Hepatocyte (in vitro differentiated cells): Measurements from ENCODE around the gene NAP1L4. TPM values are rescaled to one million over a fixed set of nuclear protein-coding genes. Genes with fewer than 3 reads are reported as not detected.

Source experiments
- DNase-seq: peaks from one replicate; pipeline ENCODE4 v3.0.0-alpha.2; 2016; ENCODE audit warnings: low spot score
- H2AFZ ChIP-seq: fragments of 200-600 bp; sonication (generic); 2 replicates; pipeline ENCODE4 v1.6.0; 2016; ENCODE audit warnings: antibody characterized with exemption, mild to moderate bottlenecking
- H3K27ac ChIP-seq: fragments of 200-600 bp; sonication (generic); 2 replicates; pipeline ENCODE4 v1.5.1; 2016; ENCODE audit warnings: mild to moderate bottlenecking
- H3K27me3 ChIP-seq: fragments of 200-600 bp; sonication (generic); 2 replicates; pipeline ENCODE4 v1.6.1; 2016
- H3K36me3 ChIP-seq: fragments of 200-600 bp; sonication (generic); replicated peaks from 2 replicates; pipeline ENCODE4 v1.5.1; 2016; ENCODE audit warnings: low read depth; ENCODE audit not compliant: insufficient read depth
- H3K4me1 ChIP-seq: fragments of 200-600 bp; sonication (generic); 2 replicates; pipeline ENCODE4 v1.5.1; 2016; ENCODE audit warnings: mild to moderate bottlenecking, moderate library complexity; ENCODE audit not compliant: insufficient read depth
- H3K4me2 ChIP-seq: fragments of 200-600 bp; sonication (generic); 2 replicates; pipeline ENCODE4 v1.6.0; 2016
- H3K4me3 ChIP-seq: fragments of 200-600 bp; sonication (generic); 2 replicates; pipeline ENCODE4 v1.5.1; 2016; ENCODE audit warnings: mild to moderate bottlenecking
- H3K79me2 ChIP-seq: fragments of 200-600 bp; sonication (generic); 2 replicates; pipeline ENCODE4 v1.6.0; 2017; ENCODE audit warnings: mild to moderate bottlenecking
- H3K9me2 ChIP-seq: fragments of 200-600 bp; sonication (generic); replicated peaks from 2 replicates; pipeline ENCODE4 v1.6.0; 2017; ENCODE audit warnings: mild to moderate bottlenecking; ENCODE audit not compliant: insufficient read depth
- H3K9me3 ChIP-seq: fragments of 200-600 bp; sonication (generic); 2 replicates; pipeline ENCODE4 v1.5.1; 2016; ENCODE audit warnings: low read depth, mild to moderate bottlenecking
- H4K20me1 ChIP-seq: fragments of 200-600 bp; sonication (generic); 2 replicates; pipeline ENCODE4 v1.6.0; 2016; ENCODE audit warnings: mild to moderate bottlenecking; ENCODE audit not compliant: insufficient read depth, poor library complexity, severe bottlenecking
- EZH2 ChIP-seq: fragments of 200-600 bp; sonication (generic); IDR thresholded peaks from 2 replicates; pipeline ENCODE4 v1.6.1; 2016; ENCODE audit warnings: antibody characterized with exemption, mild to moderate bottlenecking, borderline replicate concordance
- EZH2phosphoT487 ChIP-seq: fragments of 200-600 bp; sonication (generic); IDR thresholded peaks from one replicate; pipeline ENCODE4 v1.6.1; 2018; ENCODE audit warnings: antibody characterized with exemption, mild to moderate bottlenecking, low read depth, moderate library complexity; ENCODE audit not compliant: unreplicated experiment, severe bottlenecking
- WGBS: methylation state at CpG from one replicate; pipeline ENCODE4 v1.1.6; 2016; ENCODE audit warnings: low lambda C conversion rate; ENCODE audit errors: missing lambda C conversion rate; 5-methylcytosine and 5-hydroxymethylcytosine counted together
- polyA plus RNA-seq: library from polyadenylated mRNA; unstranded; fragments of >200 nt; fragmentation: Nextera tagmentation; extraction: Ambion mirVana; gene quantifications from 2 replicates; pipeline ENCODE4 v1.2.1, GENCODE V29; 2016
- total RNA-seq: library from RNA; depleted of rRNA; stranded (reverse); fragments of >200 nt; gene quantifications from 2 replicates; pipeline ENCODE4 v1.2.3, GENCODE V29; 2014
- TF ChIP-seq, protein P1 (sequence below): fragments of 200-600 bp; sonication (generic); IDR thresholded peaks from 2 replicates; pipeline ENCODE4 v1.5.1; 2016; ENCODE audit warnings: antibody characterized with exemption, mild to moderate bottlenecking; ENCODE audit not compliant: poor library complexity

The NAP1L4 gene
- total and polyA plus RNA-seq, 2 experiments from 2014 or later = 79.0 to 118 TPM

GRCh38 chr11:2927851-2928604 lies 64.1 kb downstream of the NAP1L4 start:
- Histone ChIP-seq H3K4me1 (peaks cover 16% of the 10 kb centered on the region), H4K20me1 (no peaks in the 10 kb centered on the region), H3K4me2 (peak overlapping the region; percentile 88), H2AFZ (no peak overlapping the region), H3K9me3 (no peaks in the 10 kb centered on the region), H3K27me3 (peaks cover 26% of the 10 kb centered on the region), H3K4me3 (peak overlapping the region; percentile 24), H3K79me2 (no peaks in the 10 kb centered on the region), H3K36me3 (no peaks in the 10 kb centered on the region), H3K9me2 (no peaks in the 10 kb centered on the region), H3K27ac (no peak overlapping the region)
- 47% methylated on average over 25 of the region's 25 CpGs for WGBS
- TF ChIP-seq EZH2phosphoT487 (no peak), EZH2 (no peak)
- TF ChIP-seq, protein P1, sequence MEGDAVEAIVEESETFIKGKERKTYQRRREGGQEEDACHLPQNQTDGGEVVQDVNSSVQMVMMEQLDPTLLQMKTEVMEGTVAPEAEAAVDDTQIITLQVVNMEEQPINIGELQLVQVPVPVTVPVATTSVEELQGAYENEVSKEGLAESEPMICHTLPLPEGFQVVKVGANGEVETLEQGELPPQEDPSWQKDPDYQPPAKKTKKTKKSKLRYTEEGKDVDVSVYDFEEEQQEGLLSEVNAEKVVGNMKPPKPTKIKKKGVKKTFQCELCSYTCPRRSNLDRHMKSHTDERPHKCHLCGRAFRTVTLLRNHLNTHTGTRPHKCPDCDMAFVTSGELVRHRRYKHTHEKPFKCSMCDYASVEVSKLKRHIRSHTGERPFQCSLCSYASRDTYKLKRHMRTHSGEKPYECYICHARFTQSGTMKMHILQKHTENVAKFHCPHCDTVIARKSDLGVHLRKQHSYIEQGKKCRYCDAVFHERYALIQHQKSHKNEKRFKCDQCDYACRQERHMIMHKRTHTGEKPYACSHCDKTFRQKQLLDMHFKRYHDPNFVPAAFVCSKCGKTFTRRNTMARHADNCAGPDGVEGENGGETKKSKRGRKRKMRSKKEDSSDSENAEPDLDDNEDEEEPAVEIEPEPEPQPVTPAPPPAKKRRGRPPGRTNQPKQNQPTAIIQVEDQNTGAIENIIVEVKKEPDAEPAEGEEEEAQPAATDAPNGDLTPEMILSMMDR = no peak
- no peak for DNase-seq

DNA sequence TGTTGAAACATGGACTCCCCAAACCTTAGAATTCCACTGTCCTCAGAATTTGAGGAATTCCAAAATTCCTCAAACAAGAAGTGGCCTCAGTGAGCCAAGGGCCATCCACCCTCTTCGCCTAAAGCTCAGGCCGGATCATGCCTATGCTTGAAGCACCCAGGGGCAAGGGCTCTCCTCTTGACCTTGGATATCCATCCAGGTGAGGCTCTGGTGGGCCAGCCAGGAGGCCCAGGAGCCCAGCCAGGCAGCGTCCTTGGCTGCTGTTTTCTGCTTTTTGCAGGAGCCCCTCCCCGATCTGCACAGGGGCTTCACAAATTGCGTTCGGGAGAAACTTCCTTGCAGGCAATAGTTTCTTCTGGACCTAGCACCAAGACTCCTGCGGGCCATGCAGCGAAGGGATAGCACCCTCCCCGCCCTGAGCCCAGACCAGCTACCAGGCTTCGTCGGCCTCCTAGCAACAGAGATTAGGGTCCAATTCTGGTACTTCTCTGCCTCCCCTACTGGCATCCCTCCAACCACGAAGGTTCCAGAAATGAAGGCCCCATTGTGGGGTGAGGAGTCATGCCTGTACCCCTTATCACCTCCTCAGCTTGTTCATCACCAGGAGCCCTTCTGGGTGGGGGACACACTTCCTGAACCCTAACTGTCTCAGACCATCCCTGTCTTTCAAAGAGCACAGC lies 64.9 kb downstream of the NAP1L4 start:
- TF ChIP-seq EZH2 (no peak), EZH2phosphoT487 (no peak)
- TF ChIP-seq, protein P1 = no peak
- Histone ChIP-seq H3K27ac (no peak overlapping the region), H3K9me3 (no peaks in the 10 kb centered on the region), H3K4me2 (no peak overlapping the region), H3K36me3 (no peaks in the 10 kb centered on the region), H3K79me2 (no peaks in the 10 kb centered on the region), H4K20me1 (no peaks in the 10 kb centered on the region), H3K27me3 (peaks cover 26% of the 10 kb centered on the region), H2AFZ (no peak overlapping the region), H3K4me1 (peaks cover 16% of the 10 kb centered on the region), H3K4me3 (no peak overlapping the region), H3K9me2 (no peaks in the 10 kb centered on the region)
- no peak for DNase-seq
- 96% methylated on average over 12 of the region's 12 CpGs for WGBS

DNA sequence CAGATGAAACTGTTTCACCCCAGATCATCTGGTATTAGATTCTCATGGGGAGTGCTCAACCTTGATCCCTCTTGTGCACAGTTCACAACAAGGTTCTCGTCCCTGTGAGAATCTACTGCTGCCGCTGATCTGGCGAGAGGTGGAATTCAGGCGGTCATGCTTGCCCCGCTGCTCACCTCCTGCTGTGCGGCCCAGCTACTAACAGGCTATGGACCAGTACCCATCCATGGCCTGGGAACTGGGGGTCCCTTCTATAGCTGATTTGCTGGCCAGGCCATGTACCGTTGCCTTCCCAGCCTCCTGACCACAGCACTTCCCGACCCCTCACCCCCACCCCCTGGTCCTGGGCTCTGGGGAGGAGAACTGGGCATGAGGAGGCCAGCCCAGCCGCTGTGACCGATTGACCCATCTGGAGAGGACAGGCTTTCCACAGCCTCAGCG lies 65.5 kb downstream of the NAP1L4 start:
- no peak for DNase-seq
- Histone ChIP-seq H3K4me3 (no peak overlapping the region), H3K79me2 (no peaks in the 10 kb centered on the region), H3K4me1 (peaks cover 16% of the 10 kb centered on the region), H3K9me3 (no peaks in the 10 kb centered on the region), H3K27me3 (peaks cover 26% of the 10 kb centered on the region), H3K4me2 (no peak overlapping the region), H3K27ac (no peak overlapping the region), H3K36me3 (no peaks in the 10 kb centered on the region), H2AFZ (no peak overlapping the region), H3K9me2 (no peaks in the 10 kb centered on the region), H4K20me1 (no peaks in the 10 kb centered on the region)
- 94% methylated on average over 11 of the region's 11 CpGs for WGBS
- TF ChIP-seq EZH2 (no peak), EZH2phosphoT487 (no peak)
- TF ChIP-seq, protein P1 = no peak
